CD4-positive, CD25-positive, alpha-beta regulatory T cell (primary cell): ENCODE data around the gene CPN2. TPM values are rescaled to one million over a fixed set of nuclear protein-coding genes. Genes with fewer than 3 reads are reported as not detected.

Experiments
- ATAC-seq, 2 donors: fragments of 150-1000 bp; cut with Tn5 transposase; one replicate each; pipeline ENCODE4 v1.10.0; 2021; ENCODE audit warnings: low read depth in 2 of 2, moderate number of reproducible peaks in 2 of 2, moderate library complexity in 1 of 2
- DNase-seq, 3 donors: peaks; one replicate each; pipeline versions ENCODE4 v3.0.0 to v3.0.0-alpha.2; 2012 to 2022; ENCODE audit warnings: mixed read lengths in 1 of 3
- H3K27ac ChIP-seq: one replicate; pipeline ENCODE4 v1.7.0; 2013; ENCODE audit warnings: mild to moderate bottlenecking, low read length; ENCODE audit not compliant: insufficient read depth, poor library complexity, severe bottlenecking
- H3K27me3 ChIP-seq: one replicate; pipeline ENCODE4 v1.7.0; 2013; ENCODE audit warnings: low read length; ENCODE audit not compliant: control insufficient read depth, insufficient read depth
- H3K36me3 ChIP-seq: one replicate; pipeline ENCODE4 v1.7.0; 2013; ENCODE audit warnings: mild to moderate bottlenecking, low read length, moderate library complexity; ENCODE audit not compliant: control insufficient read depth, insufficient read depth
- H3K4me1 ChIP-seq: 2 replicates; pipeline ENCODE4 v1.7.0; 2013; ENCODE audit warnings: mild to moderate bottlenecking, low read length; ENCODE audit not compliant: insufficient read depth, control insufficient read depth, poor library complexity, severe bottlenecking
- H3K4me3 ChIP-seq: one replicate; pipeline ENCODE4 v1.7.0; 2013; ENCODE audit warnings: low read depth, mild to moderate bottlenecking, low read length, moderate library complexity
- H3K9me3 ChIP-seq, 2 experiments: 1 replicate in 1 of 2; 2 replicates in 1 of 2; pipeline ENCODE4 v1.7.0; 2013; ENCODE audit warnings: low read length in 2 of 2, mild to moderate bottlenecking in 1 of 2, moderate library complexity in 1 of 2; ENCODE audit not compliant: control insufficient read depth in 2 of 2
- H3K27ac Mint-ChIP-seq, 3 donors: one replicate each; pipeline ENCODE4 v1.8.0; 2020 to 2022; ENCODE audit warnings: mild to moderate bottlenecking in 3 of 3, mixed read lengths in 3 of 3, moderate library complexity in 2 of 3
- H3K27me3 Mint-ChIP-seq: one replicate; pipeline ENCODE4 v1.8.0; 2022; ENCODE audit warnings: mild to moderate bottlenecking, mixed read lengths
- H3K36me3 Mint-ChIP-seq: one replicate; pipeline ENCODE4 v1.8.0; 2020; ENCODE audit warnings: mixed read lengths
- H3K4me1 Mint-ChIP-seq, 4 donors: one replicate each; pipeline ENCODE4 v1.8.0; 2020 to 2022; ENCODE audit warnings: mixed read lengths in 4 of 4, mild to moderate bottlenecking in 1 of 4
- H3K4me3 Mint-ChIP-seq, 4 donors: one replicate each; pipeline ENCODE4 v1.8.0; 2020 to 2022; ENCODE audit warnings: mild to moderate bottlenecking in 4 of 4, mixed read lengths in 4 of 4, moderate library complexity in 3 of 4
- H3K9me3 Mint-ChIP-seq, 7 donors: one replicate each; pipeline ENCODE4 v1.8.0; 2020 to 2022; ENCODE audit warnings: mixed read lengths in 7 of 7, mild to moderate bottlenecking in 3 of 7, moderate library complexity in 2 of 7
- polyA plus RNA-seq, 4 donors: library from polyadenylated mRNA; unstranded; fragments of 300-500 nt; fragmentation: Illumina TruSeq; gene quantifications; one replicate each; pipeline ENCODE4 v1.2.3, GENCODE V29; 2021
- total RNA-seq: library from RNA; stranded (reverse); gene quantifications from one replicate; pipeline ENCODE4 v1.2.3, GENCODE V29; 2022

Gene CPN2
- total and polyA plus RNA-seq, 5 donors from 2014 or later, result not detected

DNA sequence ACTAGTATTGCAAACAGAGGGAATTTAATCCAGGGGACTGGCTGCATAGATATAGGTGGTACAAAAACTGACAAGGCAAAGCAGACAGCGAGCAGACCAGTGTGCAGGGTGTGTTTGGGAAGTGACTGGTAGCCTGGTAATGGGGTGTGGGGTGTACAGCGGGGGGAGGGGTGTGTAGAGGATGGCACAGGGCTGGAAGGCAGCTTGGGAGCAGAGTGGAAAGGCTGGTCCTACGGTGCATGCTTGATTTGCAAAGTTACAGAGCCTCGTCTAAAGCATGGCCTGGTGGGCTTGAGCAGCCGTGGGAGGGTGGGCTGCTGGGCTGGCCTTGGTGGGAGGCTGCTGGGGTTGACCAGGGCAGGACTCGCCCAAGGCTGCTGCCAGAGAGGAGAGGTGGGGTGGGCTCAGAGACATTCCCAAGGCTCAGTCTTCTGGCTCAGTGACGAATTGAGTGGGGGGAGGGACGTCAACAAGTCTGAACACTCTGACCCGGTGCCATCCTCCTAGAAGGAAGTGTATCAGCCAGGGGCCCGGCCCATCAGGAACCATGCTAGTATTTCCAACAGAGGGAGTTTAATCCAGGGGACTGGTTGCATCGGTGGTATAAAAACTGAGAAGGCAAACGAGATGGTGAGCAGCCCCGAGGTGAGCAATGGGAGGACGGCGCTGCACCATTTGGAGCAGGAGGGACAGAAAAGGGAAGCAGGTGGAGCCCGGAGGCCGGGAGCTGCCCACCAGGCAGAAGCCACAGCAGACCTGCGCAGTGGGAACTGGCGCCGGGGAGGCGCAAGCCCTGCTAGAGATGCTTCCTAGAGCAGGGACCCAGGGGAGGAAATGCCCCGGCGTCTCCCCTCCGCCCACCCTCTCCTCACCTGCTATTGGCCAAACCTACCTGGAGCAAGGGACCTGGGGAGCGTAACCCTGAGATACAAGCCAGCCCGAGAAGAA, 29.2 kb downstream of the CPN2 start:
- ATAC-seq, result no peak
- Histone ChIP-seq H3K9me3 (peaks cover 5 to 9% of the 10 kb centered on the region in 2 experiments), H3K4me1 (peaks cover 6% of the 10 kb centered on the region), H3K27ac (no peak overlapping the region), H3K36me3 (no peaks in the 10 kb centered on the region), H3K4me3 (no peak overlapping the region), H3K27me3 (peaks cover 5% of the 10 kb centered on the region)
- H3K36me3 Mint-ChIP-seq, result peaks cover 5% of the 10 kb centered on the region
- H3K27me3 Mint-ChIP-seq, result peaks cover 9% of the 10 kb centered on the region
- no peak overlapping the region for H3K27ac Mint-ChIP-seq
- H3K9me3 Mint-ChIP-seq, result peaks cover 0 to 13% (median 4%) of the 10 kb centered on the region in 7 donors
- peaks cover 0 to 3% (median 0%) of the 10 kb centered on the region in 4 donors for H3K4me1 Mint-ChIP-seq
- H3K4me3 Mint-ChIP-seq, result peak overlapping the region in 1 of 4 donors; percentile 61
- DNase-seq, result no peak

DNA sequence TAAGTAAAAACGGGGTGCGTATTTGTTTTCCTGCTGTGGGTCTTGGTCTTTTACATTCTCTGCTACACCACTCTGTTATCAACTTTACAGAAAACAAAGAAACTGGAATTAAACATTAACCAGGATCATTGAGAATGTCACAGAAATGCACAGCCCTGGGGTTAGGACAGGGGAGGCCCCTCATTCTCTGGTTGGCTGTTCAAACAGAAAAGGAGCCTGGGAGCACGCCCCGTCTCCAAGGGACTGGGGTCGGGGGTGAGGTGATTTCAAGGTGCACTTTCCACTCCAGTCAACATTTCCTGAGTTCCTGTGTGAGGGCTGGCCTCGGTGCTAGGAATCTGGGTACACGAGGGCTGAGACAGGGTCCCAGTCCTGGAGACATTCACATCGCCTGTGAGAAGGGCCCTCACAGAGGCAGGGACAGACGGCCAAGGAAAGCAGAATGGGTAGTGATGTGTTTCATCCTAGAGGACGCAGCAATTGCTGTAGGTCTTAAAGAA, 30.3 kb downstream of the CPN2 start:
- Mint-ChIP-seq H3K27ac (no peak overlapping the region), H3K4me1 (peaks cover 0 to 10% (median 5%) of the 10 kb centered on the region in 4 donors), H3K4me3 (no peak overlapping the region), H3K9me3 (peaks cover 0 to 13% (median 5%) of the 10 kb centered on the region in 7 donors), H3K36me3 (peaks cover 5% of the 10 kb centered on the region), H3K27me3 (peaks cover 21% of the 10 kb centered on the region)
- peaks cover 11% of the 10 kb centered on the region for H3K27me3 ChIP-seq
- H3K4me1 ChIP-seq, result peaks cover 10% of the 10 kb centered on the region
- H3K9me3 ChIP-seq, result peaks cover 5 to 9% of the 10 kb centered on the region in 2 experiments
- DNase-seq, result no peak
- no peak overlapping the region for H3K27ac ChIP-seq
- H3K4me3 ChIP-seq, result no peak overlapping the region
- no peak for ATAC-seq
- no peaks in the 10 kb centered on the region for H3K36me3 ChIP-seq

- Mint-ChIP-seq H3K36me3 (peaks cover 5% of the 10 kb centered on the region), H3K4me1 (peaks cover 0 to 15% (median 6%) of the 10 kb centered on the region in 4 donors), H3K27me3 (peaks cover 25% of the 10 kb centered on the region), H3K4me3 (no peak overlapping the region), H3K27ac (no peak overlapping the region), H3K9me3 (peaks cover 0 to 13% (median 5%) of the 10 kb centered on the region in 7 donors)
- Histone ChIP-seq H3K4me1 (peaks cover 17% of the 10 kb centered on the region), H3K27ac (no peak overlapping the region), H3K27me3 (peaks cover 11% of the 10 kb centered on the region), H3K4me3 (no peak overlapping the region), H3K9me3 (peaks cover 5 to 9% of the 10 kb centered on the region in 2 experiments), H3K36me3 (no peaks in the 10 kb centered on the region)
- DNase-seq, result no peak
- no peak for ATAC-seq
These were observed 31.0 kb downstream of the CPN2 start for GRCh38 chr3:194320100-194320499.

DNA sequence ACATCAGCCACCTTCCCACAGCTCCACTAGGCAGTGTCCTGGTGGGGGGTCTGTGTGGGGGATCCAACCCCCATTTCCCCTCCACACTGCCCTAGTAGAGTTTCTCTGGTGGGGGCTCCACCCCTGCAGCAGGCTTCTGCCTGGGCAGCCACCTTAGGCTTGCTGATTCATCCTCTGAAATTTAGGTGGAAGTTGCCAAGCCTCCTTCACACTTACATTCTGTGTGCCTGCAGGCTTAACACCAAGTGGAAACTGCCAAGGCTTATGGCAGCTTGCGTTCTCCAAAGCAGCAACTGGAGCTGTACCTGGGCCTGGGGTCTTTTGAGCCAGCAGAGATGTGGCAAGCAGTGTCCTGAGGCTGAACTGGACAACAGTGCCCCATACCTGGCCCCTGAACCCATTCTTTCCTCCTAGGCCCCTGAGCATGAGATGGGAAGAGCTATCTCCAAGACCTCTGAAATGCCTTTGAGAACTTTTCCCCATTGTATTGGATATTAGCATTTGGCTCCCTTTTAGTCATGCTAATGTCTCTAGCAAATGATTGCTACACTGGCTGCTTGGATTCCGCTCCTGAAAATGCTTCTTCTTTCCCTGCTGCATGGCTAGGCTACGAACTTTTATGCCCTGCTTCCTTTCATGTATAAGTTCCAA, 32.5 kb downstream of the CPN2 start:
- no peak for ATAC-seq
- H3K27ac Mint-ChIP-seq, result peak overlapping the region in 1 of 3 donors; percentile 62
- peaks cover 0 to 18% (median 8%) of the 10 kb centered on the region in 4 donors for H3K4me1 Mint-ChIP-seq
- DNase-seq, result no peak
- Histone ChIP-seq H3K36me3 (no peaks in the 10 kb centered on the region), H3K27ac (no peak overlapping the region), H3K4me1 (peaks cover 14% of the 10 kb centered on the region), H3K9me3 (peaks cover 5 to 9% of the 10 kb centered on the region in 2 experiments), H3K27me3 (peaks cover 11% of the 10 kb centered on the region), H3K4me3 (no peak overlapping the region)
- peaks cover 27% of the 10 kb centered on the region for H3K27me3 Mint-ChIP-seq
- peaks cover 0 to 13% (median 5%) of the 10 kb centered on the region in 7 donors for H3K9me3 Mint-ChIP-seq
- peak overlapping the region in 2 of 4 donors; percentile 4 to 56 for H3K4me3 Mint-ChIP-seq
- H3K36me3 Mint-ChIP-seq, result peaks cover 5% of the 10 kb centered on the region

- no peak overlapping the region for H3K27ac ChIP-seq
- DNase-seq, result no peak
- peaks cover 5 to 9% of the 10 kb centered on the region in 2 experiments for H3K9me3 ChIP-seq
- H3K36me3 ChIP-seq, result no peaks in the 10 kb centered on the region
- Mint-ChIP-seq H3K36me3 (peaks cover 5% of the 10 kb centered on the region), H3K27ac (peak overlapping the region in 1 of 3 donors; percentile 65), H3K4me3 (peak overlapping the region in 1 of 4 donors; percentile 26), H3K9me3 (peaks cover 0 to 13% (median 5%) of the 10 kb centered on the region in 7 donors), H3K4me1 (peaks cover 0 to 24% (median 8%) of the 10 kb centered on the region in 4 donors), H3K27me3 (peaks cover 27% of the 10 kb centered on the region)
- peaks cover 11% of the 10 kb centered on the region for H3K27me3 ChIP-seq
- ATAC-seq, result no peak
- peaks cover 14% of the 10 kb centered on the region for H3K4me1 ChIP-seq
- no peak overlapping the region for H3K4me3 ChIP-seq
These were observed 34.2 kb downstream of the CPN2 start for GRCh38 chr3:194316918-194317317.

DNA sequence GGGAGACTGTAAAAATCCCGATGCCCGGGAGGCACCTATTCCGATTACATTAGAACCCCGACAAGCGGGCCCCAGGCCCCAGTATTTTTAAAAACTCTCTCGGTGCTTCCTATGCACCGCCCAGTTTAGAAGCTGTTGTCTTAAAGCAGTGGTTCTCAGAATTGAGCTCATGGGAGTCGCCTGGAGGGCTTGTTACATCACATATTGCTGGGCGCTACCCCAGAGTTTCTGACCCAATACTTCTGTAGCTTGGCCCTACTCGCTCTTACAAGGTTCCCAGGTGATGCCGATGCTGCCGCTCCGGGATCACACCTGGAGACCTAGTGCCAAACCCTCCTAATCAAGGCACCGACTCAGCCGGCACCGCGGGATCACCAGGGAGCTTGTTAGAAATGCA, 35.2 kb downstream of the CPN2 start:
- H3K27me3 ChIP-seq, result peaks cover 11% of the 10 kb centered on the region
- Mint-ChIP-seq H3K36me3 (peaks cover 5% of the 10 kb centered on the region), H3K27me3 (peaks cover 23% of the 10 kb centered on the region), H3K9me3 (peaks cover 0 to 13% (median 5%) of the 10 kb centered on the region in 7 donors), H3K27ac (no peak overlapping the region), H3K4me3 (peak overlapping the region; percentile 8 to 73 (median 72)), H3K4me1 (peaks cover 0 to 28% (median 8%) of the 10 kb centered on the region in 4 donors)
- DNase-seq (no peak), ATAC-seq (peak; percentile 37 to 40)
- H3K4me3 ChIP-seq, result peak overlapping the region; percentile 19
- H3K36me3 ChIP-seq, result no peaks in the 10 kb centered on the region
- peaks cover 14% of the 10 kb centered on the region for H3K4me1 ChIP-seq
- peaks cover 5 to 9% of the 10 kb centered on the region in 2 experiments for H3K9me3 ChIP-seq
- no peak overlapping the region for H3K27ac ChIP-seq
